ENCODE measurements around the gene UST.
"Not testable (repeated sequence)": the region's sequence is repeated elsewhere in the genome, so short reads cannot be mapped to it uniquely, and the experiment has no call there.

UST gene

DNA sequence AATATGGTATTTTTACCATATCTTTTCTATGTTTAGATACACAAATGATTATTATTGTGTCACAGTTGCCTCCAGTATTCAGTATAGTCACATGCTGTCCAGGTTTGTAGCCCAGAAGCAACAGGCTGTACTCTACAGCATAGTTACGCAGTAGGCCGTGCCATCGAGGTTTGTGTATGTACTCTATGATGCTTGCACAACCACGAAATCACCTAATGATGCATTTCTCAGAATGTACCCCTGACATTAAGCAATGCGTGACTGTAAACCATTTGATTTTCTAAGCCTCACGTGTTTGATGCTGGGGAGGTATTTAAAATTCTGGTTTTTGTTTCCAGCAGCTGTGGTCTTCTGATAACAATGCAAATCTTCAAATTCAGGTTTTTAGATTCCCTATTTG is 207.6 kb downstream of the UST start:
- Histone ChIP-seq H3F3A (ENCODE audit: low read depth) (no peaks in the 10 kb centered on the region), H3K9me3 (ENCODE audit: insufficient read depth, low read depth, low read length) (no peaks in the 10 kb centered on the region; the same call in 1 of the 2 replicates), H3K4me3 (ENCODE audit: low read length, poor library complexity, severe bottlenecking) (no peak overlapping the region), H2AFZ (ENCODE audit: low read length) (no peak overlapping the region), H3K27me3 (ENCODE audit: insufficient read depth, low read length, poor library complexity, severe bottlenecking) (no peaks in the 10 kb centered on the region), H3K9me2 (replicated peaks; ENCODE audit: low read depth, low read length) (no peaks in the 10 kb centered on the region), H3K9ac (ENCODE audit: low read depth, low read length, poor library complexity, severe bottlenecking) (no peak overlapping the region), H4K20me1 (ENCODE audit: insufficient read depth, low read length, poor library complexity, severe bottlenecking) (no peaks in the 10 kb centered on the region), H3K4me2 (ENCODE audit: low read depth, low read length, poor library complexity, severe bottlenecking) (no peak overlapping the region), H3K36me3 (ENCODE audit: insufficient read depth, low read length) (peaks cover 2% of the 10 kb centered on the region; the same call in 1 of the 2 replicates), H3K4me1 (ENCODE audit: insufficient read depth, low read length, poor library complexity, severe bottlenecking) (peaks cover 7% of the 10 kb centered on the region), H3K79me2 (ENCODE audit: insufficient read depth, low read length) (no peaks in the 10 kb centered on the region)
- TF ChIP-seq EZH2phosphoT487 (IDR thresholded peaks at IDR 0.05; ENCODE audit: borderline replicate concordance), result no peak
- TF ChIP-seq, protein P1, sequence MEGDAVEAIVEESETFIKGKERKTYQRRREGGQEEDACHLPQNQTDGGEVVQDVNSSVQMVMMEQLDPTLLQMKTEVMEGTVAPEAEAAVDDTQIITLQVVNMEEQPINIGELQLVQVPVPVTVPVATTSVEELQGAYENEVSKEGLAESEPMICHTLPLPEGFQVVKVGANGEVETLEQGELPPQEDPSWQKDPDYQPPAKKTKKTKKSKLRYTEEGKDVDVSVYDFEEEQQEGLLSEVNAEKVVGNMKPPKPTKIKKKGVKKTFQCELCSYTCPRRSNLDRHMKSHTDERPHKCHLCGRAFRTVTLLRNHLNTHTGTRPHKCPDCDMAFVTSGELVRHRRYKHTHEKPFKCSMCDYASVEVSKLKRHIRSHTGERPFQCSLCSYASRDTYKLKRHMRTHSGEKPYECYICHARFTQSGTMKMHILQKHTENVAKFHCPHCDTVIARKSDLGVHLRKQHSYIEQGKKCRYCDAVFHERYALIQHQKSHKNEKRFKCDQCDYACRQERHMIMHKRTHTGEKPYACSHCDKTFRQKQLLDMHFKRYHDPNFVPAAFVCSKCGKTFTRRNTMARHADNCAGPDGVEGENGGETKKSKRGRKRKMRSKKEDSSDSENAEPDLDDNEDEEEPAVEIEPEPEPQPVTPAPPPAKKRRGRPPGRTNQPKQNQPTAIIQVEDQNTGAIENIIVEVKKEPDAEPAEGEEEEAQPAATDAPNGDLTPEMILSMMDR (conservative IDR thresholded peaks at IDR 0.05; ENCODE audit: low read length), result no peak

DNA sequence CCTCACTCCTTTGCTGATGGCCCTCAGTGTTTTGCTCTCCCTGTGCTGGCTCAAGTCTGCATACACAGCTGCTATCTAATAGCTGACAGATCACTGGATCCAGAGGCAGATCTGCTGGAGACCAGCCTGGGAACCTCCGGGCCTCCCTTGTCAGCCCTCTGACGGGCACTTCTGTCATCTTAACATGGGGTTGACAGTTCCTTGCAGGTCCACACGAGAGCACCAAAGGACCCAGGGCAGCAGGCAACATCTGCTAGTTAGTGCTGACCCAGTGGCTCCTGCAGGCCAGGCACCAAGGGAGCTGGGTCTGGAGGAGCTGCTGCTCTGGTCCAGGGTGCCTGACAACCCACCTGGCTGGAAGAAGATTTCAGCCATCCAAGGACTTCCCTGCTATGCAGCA is 208.1 kb downstream of the UST start:
- Histone ChIP-seq H4K20me1 (ENCODE audit: insufficient read depth, low read length, poor library complexity, severe bottlenecking) (no peaks in the 10 kb centered on the region), H2AFZ (ENCODE audit: low read length) (no peak overlapping the region)

DNA sequence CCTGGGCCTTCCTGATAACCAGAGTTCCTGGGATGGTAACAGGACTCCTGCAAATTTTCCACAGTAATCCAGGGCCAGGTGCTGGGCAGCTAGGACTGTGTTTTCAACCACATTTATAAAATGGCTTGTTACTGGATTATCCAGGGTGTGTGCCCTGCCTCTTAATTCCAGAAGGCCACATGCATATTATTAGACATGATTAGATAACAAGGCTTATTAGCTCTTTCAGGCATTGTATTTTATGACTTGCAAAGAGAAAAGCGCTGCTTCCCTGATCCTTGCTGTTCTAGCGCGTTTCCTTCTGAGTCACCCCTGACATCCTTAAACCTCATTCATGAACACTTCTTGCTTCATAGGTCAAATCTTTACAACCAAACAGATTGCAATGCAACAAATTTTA is 208.6 kb downstream of the UST start:
- H2AFZ ChIP-seq (ENCODE audit: low read length), result no peak overlapping the region
- H3K79me2 ChIP-seq (ENCODE audit: insufficient read depth, low read length), result no peaks in the 10 kb centered on the region
- TF ChIP-seq, protein P1 (conservative IDR thresholded peaks at IDR 0.05; ENCODE audit: low read length), result no peak
- TF ChIP-seq EZH2phosphoT487 (IDR thresholded peaks at IDR 0.05; ENCODE audit: borderline replicate concordance), result no peak
- H3K9me3 ChIP-seq (ENCODE audit: insufficient read depth, low read depth, low read length), result no peaks in the 10 kb centered on the region; the same call in 1 of the 2 replicates
- H4K20me1 ChIP-seq (ENCODE audit: insufficient read depth, low read length, poor library complexity, severe bottlenecking), result no peaks in the 10 kb centered on the region
- peaks cover 2% of the 10 kb centered on the region; the same call in 1 of the 2 replicates for H3K36me3 ChIP-seq (ENCODE audit: insufficient read depth, low read length)
- no peaks in the 10 kb centered on the region for H3F3A ChIP-seq (ENCODE audit: low read depth)
- no peak overlapping the region for H3K9ac ChIP-seq (ENCODE audit: low read depth, low read length, poor library complexity, severe bottlenecking)
- H3K27me3 ChIP-seq (ENCODE audit: insufficient read depth, low read length, poor library complexity, severe bottlenecking), result no peaks in the 10 kb centered on the region
- no peak overlapping the region for H3K4me2 ChIP-seq (ENCODE audit: low read depth, low read length, poor library complexity, severe bottlenecking)
- no peak overlapping the region for H3K4me3 ChIP-seq (ENCODE audit: low read length, poor library complexity, severe bottlenecking)
- H3K4me1 ChIP-seq (ENCODE audit: insufficient read depth, low read length, poor library complexity, severe bottlenecking), result peaks cover 7% of the 10 kb centered on the region
- H3K9me2 ChIP-seq (replicated peaks; ENCODE audit: low read depth, low read length), result no peaks in the 10 kb centered on the region

More for the DNA sequence above, 208.1 kb downstream of the UST start:
- no peaks in the 10 kb centered on the region for H3K79me2 ChIP-seq (ENCODE audit: insufficient read depth, low read length)
- no peaks in the 10 kb centered on the region for H3K27me3 ChIP-seq (ENCODE audit: insufficient read depth, low read length, poor library complexity, severe bottlenecking)
- H3K36me3 ChIP-seq (ENCODE audit: insufficient read depth, low read length), result peaks cover 2% of the 10 kb centered on the region; the same call in 1 of the 2 replicates
- H3K9ac ChIP-seq (ENCODE audit: low read depth, low read length, poor library complexity, severe bottlenecking), result no peak overlapping the region
- H3K9me2 ChIP-seq (replicated peaks; ENCODE audit: low read depth, low read length), result no peaks in the 10 kb centered on the region
- no peak overlapping the region for H3K4me3 ChIP-seq (ENCODE audit: low read length, poor library complexity, severe bottlenecking)
- no peak for TF ChIP-seq EZH2phosphoT487 (IDR thresholded peaks at IDR 0.05; ENCODE audit: borderline replicate concordance)
- TF ChIP-seq, protein P1 (conservative IDR thresholded peaks at IDR 0.05; ENCODE audit: low read length), result no peak
- no peak overlapping the region for H3K4me2 ChIP-seq (ENCODE audit: low read depth, low read length, poor library complexity, severe bottlenecking)
- H3K9me3 ChIP-seq (ENCODE audit: insufficient read depth, low read depth, low read length), result no peaks in the 10 kb centered on the region; the same call in 1 of the 2 replicates
- peaks cover 7% of the 10 kb centered on the region for H3K4me1 ChIP-seq (ENCODE audit: insufficient read depth, low read length, poor library complexity, severe bottlenecking)
- no peaks in the 10 kb centered on the region for H3F3A ChIP-seq (ENCODE audit: low read depth)

DNA sequence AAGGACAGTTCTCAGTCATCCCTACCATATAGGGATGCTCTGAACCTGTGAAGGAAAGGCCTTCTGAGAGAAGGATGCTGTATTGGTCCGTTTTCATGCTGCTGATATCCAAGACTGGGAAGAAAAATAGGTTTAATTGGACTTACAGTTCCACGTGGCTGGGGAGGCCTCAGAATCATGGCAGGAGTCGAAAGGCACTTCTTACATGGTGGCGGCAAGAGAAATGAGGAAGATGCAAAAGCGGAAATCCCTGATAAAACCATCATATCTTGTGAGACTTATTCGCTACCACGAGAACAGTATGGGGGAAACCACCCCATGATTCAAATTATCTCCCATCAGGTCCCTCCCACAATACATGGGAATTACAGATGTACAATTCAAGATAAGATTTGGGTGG is 209.3 kb downstream of the UST start:
- not testable (repeated sequence) for H3K9me2 ChIP-seq (replicated peaks; ENCODE audit: low read depth, low read length); H3F3A ChIP-seq (ENCODE audit: low read depth); H4K20me1 ChIP-seq (ENCODE audit: insufficient read depth, low read length, poor library complexity, severe bottlenecking); H3K79me2 ChIP-seq (ENCODE audit: insufficient read depth, low read length); H3K27me3 ChIP-seq (ENCODE audit: insufficient read depth, low read length, poor library complexity, severe bottlenecking); H3K9ac ChIP-seq (ENCODE audit: low read depth, low read length, poor library complexity, severe bottlenecking); H3K36me3 ChIP-seq (ENCODE audit: insufficient read depth, low read length); H2AFZ ChIP-seq (ENCODE audit: low read length); H3K9me3 ChIP-seq (ENCODE audit: insufficient read depth, low read depth, low read length); H3K4me2 ChIP-seq (ENCODE audit: low read depth, low read length, poor library complexity, severe bottlenecking); H3K4me3 ChIP-seq (ENCODE audit: low read length, poor library complexity, severe bottlenecking); H3K4me1 ChIP-seq (ENCODE audit: insufficient read depth, low read length, poor library complexity, severe bottlenecking)

Data from Loucy (cell line).